ELF-1 (cell line): ENCODE measurements around the gene PIK3C2B.
"Not testable (repeated sequence)": the region's sequence is repeated elsewhere in the genome, so short reads cannot be mapped to it uniquely, and the experiment has no call there.

ENCODE experiments used
- DNase-seq: peaks from one replicate; pipeline ENCODE4 v3.0.0-alpha.2; 2016; ENCODE audit warnings: low read depth, low spot score

The PIK3C2B gene

DNA sequence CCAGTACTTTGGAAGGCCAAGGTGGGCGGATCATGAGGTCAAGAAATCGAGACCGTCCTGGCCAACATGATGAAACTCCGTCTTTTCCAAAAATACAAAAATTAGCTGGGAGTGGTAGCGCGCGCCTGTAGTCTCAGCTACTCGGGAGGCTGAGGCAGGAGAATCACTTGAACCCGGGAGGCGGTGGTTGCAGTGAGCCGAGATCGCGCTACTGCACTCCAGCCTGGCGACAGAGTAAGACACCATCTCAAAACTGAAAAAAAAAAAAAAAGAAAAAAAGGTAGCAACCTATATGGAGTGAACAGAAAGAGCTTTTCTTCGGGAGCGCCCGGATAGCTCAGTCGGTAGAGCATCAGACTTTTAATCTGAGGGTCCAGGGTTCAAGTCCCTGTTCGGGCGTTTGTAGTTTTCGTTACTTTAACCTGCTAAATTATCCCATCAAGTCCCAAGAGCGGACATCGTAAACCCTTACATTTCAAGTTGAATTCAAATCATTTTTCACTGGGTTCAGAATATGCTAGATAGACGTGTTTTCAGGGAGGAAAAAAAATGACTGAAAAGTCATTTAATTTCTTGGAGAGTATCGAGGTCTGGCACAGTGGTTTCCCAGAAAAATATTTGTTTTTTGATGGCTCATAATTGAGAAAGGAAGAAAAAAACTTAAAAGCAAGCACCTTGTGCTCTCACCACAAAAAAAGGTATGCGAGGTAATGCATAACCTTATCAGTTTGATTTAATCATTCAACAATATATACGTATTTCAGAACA is 11.8 kb upstream of the PIK3C2B start:
- peak; percentile 97 for DNase-seq

DNA sequence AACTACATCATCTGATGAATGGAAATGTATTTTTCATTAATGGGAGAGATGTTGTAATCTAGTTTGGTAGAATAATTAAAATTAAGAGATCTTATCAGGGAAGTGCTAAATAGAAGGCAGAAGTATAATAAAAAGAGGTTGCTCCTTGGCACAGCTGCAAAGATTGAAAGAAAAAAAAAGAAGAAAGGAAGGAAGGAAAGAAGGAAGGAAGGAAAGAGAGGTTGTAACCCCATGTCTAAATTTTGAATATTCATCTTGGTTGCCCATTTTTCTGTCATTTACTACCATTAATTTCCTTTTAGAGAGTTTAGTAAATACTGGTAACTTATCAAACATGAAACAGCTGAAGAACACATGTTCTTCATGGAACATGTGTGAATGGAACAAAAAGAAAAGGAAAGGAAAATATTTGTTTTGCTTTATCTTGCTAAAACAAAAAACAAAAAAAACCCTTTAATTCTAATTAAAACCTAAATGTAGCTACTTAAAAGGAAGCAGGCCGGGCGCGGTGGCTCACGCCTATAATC is 11.1 kb upstream of the PIK3C2B start:
- no peak for DNase-seq

DNA sequence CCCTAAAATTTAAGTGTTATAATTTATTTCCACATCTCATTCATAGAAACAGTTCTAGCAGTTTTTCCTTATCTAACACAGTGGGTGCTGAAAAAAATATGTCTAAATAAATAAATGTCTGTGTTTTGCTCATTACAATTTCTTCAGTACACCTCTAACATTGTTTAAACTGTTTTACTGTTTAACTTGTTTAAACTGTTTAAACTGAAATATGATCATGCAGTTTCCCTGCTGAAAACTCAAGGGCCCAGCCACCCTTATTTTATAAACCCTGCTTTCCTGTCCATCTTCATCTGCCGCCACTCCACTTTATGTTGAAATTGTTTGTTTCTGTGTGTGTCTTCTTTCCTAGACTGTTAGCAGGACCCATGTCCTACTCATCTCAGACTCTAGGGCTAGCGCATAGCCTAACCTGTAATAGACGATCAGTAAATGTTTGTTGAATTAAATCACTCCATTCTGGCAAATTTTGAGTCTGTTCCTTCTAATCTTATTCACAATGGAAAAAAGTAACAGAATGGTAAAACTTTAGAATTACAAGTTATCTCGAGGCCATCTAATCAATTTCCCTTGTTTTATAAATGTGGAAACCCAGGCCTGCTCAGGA is 9.4 kb upstream of the PIK3C2B start:
- no peak for DNase-seq

DNA sequence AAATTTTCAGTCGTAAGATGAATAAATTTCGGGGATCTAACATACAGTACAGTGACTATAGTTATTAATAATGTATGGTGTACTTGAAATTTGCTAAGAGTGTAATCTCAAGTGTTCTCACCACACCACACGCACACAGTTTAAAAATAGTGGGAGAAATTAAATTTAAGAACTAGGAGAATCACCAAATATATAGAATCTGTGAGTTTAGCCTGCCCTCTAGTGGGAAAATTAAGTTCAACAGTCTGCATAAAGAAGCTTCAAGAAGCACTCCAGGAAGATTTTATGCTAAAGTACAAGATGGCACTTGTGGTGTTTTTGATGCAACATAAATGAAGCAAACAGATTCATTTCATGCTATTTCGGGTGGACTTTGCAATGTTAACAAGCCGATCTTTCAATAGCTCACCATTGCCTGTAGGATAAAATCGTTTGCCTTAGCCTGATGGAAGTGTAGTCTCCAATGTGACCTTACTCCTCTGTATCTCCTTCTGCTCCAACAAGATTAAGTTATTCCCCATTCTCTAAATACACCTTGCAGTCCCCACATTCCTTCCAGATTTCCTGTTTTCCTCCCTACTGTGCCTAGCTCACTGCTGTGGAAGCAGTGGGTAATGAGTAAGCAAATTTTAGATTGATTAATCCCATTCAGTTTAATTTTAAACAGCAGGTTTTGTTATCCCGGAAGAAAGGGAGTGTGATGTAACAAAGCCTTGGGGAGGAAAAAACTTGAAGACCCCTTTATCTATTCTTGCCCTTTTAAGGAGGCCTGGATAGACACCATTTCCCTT is 8.7 kb upstream of the PIK3C2B start:
- DNase-seq = peak; percentile 27

DNA sequence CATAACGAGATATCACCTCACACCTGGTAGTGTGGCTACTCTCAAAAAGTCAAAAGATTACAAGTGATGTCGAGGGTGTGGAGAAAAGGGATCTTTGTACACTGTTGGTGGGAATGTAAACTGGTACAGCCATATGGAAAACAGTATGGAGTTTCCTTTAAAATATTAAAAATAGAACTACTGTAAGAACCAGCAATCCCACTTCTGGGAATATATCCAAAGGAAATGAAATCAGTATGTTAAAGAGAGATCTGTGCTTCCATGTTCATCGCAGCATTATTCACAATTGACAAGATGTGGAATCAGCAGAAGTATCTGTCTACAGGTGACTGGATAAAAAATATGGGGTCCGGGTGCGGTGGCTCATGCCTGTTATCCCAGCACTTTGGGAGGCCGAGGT is 7.6 kb upstream of the PIK3C2B start:
- no peak for DNase-seq

DNA sequence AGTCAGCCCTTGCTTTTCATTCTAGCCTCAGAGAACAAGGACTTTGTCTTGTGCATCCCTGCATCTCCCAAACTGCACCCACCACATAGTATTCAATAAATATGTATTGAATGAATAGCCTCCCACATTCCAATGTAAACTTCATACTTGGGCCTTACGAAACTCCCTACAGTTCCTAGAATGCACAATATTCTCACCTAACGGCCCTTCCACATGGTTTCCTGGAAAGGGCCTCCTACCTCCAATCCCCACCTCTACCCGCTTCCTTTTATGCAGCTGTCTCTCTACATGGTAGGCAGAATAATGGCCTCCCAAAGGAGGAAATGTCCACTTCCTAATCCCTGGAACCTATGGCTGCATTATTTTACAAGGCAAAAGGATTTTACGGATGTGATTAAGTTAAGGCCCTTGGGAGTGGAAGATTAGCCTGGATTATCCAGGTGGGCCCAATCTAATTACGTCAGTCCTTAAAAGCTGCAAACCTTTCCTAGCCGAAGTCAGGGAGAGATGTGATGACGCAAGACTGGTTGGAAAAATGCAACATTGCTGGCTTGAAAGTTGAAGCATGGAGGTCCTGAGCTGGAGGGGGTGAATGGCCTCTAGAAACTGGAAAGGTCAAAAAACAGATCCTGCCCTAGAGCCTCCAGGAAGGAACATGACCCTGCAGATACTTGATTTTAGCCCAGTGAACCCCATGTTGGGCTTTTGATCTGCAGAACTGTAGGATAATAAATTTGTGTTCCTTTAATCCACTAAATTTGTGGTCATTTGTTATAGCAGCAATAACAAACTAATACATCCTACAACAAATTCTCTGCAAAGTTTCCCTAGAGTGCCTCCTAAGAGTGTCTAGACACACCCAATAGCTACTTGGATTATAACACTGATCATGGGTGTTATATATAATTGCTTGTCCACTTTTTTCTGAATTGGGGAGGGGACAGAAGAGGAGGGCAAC is 5.2 kb upstream of the PIK3C2B start:
- no peak for DNase-seq

DNA sequence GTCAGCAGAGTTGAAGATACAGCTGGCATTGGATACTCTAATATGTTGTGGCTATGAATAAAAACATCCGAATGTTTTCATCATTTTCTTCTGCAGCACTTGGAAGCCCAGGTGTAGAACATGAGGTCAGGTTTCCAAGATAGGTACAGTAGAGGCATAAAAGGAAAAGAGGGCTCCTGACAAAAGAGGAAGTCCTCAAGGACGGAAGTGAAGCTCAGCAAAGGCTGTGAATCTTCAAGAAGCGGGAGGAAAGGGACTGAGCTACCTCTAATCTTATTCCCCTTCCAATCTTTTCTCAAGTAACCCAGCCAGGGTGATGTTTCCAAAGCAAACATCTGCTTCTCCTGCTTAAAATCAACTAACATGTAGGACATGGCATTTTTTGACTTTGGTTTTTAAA is 4.4 kb upstream of the PIK3C2B start:
- DNase-seq = no peak

DNA sequence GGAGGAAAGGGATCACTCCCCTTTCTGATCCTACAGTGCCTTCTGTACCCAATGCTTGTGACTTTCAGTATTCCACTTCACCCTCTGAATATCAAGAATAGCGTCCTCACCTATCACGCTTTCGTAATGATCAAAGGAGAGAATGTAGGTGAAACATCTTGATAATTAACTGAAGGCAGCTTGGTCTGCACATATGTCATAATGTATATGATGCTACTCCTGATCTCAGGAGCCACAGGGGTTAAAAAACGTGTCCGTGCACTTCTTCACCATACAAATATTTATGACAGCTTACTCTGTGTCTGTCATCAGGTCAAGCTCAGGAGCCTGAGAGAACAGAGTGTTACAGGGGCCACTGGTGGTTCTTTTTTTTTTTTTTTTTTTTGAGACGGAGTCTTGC is 1.2 kb upstream of the PIK3C2B start:
- no peak for DNase-seq

DNA sequence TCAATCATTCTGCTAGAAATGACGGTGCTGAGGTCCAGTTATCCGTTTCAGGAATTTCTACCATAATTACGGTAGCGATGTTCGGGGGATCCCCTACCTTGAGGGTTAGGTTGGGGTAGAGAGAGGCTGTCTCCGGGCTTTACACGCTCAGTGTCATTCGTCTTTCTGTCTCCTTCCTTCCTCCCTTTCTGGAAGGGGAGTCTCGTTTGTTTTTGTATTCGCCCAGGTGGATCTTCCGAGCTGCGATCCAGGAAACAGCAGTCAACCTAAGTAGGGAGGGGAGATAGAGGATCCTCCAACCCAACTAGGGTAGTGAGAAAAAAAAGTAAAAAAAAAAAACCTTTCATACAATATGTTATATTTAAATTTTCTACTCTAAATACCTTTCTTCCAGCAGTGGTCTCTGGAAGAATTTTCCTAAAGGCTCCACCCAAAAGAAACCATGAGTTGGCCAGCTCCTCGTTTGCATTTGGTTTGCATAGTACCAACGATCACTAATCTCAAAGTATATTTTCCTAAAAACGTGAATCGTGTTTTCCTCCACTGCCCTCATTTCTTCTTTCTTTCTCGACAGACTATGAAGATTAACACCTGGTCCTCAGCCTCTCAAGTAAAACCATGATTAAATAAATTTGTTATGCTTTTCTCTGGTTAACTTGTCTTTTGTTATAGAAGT is 611 bp upstream of the PIK3C2B start:
- no peak for DNase-seq

DNA sequence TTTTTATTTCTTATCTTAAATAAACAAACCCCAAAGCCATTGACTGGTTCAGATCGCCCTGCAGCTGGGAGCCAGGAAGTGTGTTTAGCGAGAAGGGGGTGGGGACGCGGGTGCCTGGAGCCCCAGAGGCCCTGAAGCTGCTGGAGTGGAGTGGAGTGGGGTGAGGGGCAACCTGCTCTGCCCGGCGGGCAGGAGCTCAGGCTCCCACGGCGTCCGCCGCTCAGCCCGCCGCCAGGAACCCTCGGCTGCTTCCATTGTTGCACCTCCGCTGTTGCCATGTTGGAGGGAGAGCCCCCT is 673 bp downstream of the PIK3C2B start:
- peak; percentile 78 for DNase-seq

DNA sequence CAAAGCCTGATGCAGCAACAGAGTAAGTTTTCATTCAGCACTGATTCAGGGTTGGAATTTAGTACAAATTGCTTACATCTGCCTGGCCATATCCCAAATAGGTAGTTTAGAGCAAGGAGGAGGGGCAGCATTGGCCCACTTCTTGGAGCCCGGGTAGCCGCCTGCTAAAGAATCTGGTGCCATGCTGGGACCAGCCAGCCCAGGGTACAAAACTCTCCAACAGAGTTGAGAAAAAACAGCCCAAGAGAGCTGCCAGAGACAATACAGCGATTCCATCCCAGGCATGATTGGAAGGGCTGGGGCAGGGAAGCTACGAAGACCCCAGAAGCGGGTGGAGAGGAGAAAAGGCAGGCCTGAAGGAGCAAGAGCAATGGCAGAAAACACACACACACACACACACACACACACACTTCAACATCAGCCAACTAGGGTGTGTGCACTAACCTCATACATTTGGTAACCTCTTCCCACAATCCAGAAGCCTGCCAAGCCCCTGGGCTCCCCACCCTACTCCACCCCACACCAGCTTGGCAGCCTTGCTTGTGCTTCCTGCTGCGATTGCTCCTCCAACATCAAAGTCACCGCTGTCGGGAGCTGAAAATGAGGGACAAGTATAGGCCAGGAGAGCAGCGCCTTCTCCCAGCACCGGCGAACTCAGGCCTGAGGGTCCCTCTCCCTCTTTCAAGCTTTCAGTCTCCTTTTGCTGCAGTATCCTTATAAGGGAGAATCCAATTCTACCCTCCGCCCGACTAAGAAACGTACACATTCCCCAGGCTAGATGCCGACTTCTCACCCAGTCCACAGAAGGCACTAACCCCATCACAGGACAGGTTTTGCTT is 1.2 kb downstream of the PIK3C2B start:
- peak; percentile 78 for DNase-seq

DNA sequence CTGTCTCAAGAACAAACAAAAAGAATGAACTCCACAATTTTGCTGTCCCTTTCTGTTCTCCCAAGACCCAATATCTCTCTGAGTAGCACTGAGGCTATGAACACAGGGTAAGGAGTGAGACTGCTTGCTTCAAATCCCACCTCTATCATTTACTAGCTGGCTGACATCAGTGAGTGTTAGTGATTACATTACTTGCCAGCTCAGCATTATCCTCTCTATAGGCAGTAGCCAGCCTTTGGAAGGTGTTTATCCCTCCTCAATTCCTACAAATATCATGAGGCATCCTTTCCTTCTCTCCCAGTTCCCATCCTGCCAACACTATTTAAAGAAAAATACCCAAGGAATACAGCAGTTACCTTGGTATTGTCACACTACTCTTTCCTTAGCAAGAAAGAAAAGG is 3.0 kb downstream of the PIK3C2B start:
- no peak for DNase-seq

DNA sequence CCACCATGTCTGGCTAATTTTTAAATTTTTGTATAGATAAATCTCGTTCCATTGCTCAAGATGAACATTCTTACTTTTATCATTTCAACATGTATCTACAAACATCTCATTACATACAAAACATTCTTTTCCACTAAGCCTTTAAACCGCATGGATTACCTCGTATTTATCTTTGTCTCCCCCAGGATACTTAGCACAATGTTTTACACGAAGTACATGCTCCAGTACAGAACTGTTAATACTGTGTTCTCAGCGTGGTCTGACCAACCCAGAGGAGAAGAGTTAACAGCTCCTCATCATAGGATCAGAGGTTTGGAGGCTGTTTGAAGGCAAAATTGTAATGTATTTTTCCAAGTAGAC is 7.4 kb downstream of the PIK3C2B start:
- DNase-seq = no peak

DNA sequence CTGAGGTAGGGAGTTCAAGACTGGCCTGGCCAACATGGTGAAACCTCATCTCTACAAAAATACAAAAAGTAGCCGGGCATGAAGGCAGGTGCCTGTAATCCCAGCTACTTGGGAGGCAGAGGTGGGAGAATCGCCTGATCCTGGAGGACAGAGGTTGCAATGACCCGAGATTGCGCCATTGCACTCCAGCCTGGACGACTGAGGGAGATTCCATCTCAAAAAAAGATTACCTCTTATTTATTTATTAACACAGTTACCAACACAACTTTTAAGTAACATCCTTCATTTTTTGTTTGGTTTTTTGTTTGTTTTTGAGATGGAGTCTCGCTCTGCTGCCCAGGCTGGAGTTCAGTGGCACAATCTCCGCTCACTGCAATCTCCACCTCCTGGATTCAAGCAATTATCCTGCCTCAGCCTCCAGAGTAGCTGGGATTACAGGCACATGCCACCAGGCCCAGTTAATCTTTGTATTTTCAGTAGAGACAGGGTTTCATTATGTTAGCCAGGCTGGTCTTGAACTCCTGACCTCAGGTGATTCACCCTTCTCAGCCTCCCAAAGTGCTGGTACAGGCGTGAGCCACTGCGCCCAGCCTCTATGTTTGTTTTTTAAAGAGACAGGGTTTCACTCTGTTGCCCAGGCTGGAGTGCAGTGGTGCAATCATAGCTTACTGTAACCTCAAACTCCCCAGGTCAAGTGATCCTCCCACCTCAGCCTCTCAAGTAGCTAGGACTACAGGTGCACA is 7.9 kb downstream of the PIK3C2B start:
- DNase-seq = not testable (repeated sequence)

DNA sequence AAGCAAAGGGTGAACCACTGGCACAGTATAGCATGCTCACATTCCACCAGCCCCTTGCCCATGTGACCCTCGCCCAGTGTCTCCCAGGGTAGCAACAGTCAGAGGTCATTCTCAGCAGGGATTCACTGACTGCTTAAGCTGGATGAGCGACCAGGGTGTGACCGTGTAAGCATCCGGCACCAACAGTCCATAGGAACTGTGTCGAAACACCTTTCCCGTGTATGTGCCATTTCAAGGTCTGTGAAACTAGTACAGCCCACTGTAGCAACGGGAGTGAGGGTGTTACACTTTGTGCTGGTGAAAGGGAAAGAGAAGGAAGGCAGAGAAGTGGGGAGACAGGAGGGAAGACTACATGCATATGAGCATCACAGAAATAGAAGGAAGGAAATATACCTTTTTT is 10.8 kb downstream of the PIK3C2B start:
- no peak for DNase-seq

DNA sequence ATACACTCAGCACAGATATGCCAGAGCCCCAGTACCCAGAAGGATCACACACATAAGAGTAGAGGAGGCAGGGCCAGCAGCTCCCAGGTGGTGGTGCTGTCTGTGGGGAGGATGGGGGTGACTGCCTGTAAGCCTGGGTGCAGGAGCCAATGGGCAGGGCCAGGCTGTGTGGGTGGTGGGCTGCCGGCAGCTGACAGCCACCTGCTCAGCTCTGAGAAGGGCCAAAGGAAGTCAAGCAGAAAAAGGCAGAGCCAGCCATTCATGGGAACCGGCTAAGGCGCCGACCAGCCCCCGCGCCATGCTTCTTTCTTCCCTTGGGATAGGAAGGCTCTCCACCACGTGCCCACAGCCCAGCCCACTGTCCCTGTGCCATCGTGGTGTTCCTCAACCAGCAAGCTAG is 14.1 kb downstream of the PIK3C2B start:
- DNase-seq = no peak

DNA sequence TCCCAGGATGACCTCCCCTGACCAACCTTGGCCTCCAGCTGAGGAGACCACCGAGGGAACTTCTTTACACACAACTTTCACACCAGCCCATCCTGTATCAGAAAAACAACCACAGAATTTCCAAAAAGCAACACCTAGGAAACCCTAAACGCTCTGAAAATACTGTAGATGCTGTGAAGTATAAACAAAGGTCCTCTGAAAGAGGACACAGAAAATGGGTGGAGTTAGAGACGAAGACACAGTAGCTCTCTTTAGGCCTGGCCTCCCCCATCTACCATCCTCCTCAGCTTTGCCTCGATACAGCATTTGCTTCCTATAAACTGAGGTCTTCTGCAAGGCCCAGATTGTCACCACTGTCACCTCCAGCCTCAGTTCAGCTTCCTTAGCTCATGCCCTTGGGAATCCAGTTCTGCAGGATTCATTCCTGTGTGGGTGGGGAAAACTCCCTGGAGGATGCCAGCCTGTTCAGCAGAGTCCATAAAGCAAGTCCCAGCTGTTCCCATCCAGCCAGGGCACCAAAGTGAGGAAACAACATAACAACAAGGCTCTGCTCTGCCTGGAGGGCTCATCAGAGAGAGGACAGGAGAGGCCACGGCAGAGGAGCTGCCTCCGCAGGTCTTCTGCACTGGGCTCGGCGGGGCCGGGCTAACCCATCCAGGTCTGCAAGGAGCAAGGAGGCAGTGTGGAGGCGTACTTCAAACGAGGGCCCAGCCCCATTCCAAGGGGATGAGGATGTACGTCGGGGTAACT is 15.0 kb downstream of the PIK3C2B start:
- peak; percentile 54 for DNase-seq

DNA sequence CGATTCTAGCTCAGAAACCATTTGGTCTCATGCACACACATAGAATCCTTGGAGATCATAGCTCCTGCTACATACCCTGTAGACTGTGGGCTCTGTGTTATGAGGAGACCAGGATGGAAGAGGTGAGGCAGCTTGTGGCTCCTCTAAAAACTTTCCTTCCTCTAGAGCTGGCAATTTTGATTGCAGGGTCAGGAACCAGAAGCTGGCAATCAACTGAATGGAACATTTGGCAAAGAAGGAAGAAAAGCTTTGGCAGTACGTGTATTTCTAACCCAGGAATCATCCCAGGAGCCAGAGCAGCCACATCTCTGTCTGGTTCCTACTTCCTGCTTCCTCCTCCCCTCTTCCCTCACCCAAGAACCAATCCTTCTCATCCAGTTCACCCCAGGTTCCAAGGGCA is 15.7 kb downstream of the PIK3C2B start:
- DNase-seq = no peak
